Stimulated activated CD4-positive, alpha-beta T cell treated with anti-CD3 and anti-CD28 coated beads, Interleukin-1b, Interleukin-23, amount 100 ng/mL, for 24 hours (primary cell): Measurements from ENCODE around the gene MED20.

ENCODE experiments used
- DNase-seq, 4 experiments: peaks; one replicate each; pipeline ENCODE4 v3.0.0-alpha.2; 2020; ENCODE audit warnings: low read depth in 4 of 4, low spot score in 1 of 4

Gene MED20

DNA sequence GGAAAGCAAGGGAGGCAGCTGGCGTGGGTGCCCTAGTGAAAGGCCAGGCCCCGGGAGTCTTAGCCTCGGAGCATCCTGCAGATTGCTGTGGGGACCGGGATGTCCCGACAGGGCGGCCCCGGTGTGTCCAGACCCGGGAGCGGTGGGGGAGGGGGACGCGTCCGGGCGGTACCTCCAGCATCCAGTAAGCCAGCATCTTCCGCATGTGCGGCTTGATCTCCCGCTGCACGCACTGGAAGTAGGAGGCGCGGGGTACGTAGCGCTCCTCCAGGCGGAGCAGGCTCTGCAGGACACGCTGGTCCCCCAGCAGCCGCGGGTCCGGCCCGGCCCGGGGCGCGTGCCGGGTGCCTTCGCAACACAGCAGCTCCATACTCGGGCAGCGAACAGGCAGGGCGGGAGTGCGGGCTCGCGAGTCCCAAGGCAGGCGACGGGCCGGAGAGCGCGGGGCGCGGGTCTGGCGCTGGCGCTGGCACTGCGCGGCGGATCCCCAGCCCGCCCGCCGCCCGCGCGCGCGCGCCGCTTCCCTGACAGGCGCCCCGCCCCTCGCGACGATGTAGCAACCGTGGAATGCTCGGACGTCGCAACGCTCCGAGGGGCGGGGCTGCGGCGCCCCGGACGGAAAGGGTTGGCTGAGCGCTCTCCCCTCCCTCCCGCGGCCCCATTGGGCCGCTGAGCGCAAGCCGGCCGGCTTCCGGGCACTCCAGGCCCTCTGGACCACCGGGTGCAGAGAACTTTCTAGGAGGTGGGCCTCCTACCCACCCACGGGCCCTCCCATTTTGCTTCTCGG, 20.5 kb upstream of the MED20 start, which contains the start of gene CCND3:
TSS of gene CCND3 (minus strand) at position 529 of the 787 bp plus-strand sequence. CDS start at position 370, 159 bp downstream.
- peak; percentile 76 to 94 (median 82) for DNase-seq

DNA sequence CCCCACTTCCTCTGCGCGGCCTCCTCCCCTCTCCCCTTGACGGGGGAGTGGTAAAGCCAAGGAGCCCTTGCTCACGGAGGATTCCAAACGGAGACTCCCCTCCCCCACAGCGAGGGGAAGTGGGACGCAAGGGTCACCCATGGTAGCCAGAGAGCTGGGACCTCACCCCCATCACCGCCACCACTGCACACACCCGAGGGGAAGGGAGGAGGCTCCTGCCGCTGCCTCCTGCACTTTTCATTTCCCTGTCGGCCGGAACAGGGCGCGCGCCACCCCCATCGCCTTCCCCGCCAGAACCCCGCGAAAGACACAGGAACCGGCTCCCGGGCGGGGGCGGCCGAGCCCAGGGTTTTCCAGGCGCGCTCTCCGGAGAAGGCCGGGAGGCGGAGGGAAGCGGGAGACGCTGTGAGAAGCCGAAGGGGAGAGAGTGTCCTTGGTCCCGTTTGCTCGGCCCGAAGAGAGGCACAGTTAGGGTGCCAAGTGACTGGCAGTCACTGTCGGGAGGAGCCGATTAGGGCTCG, 19.9 kb upstream of the MED20 start:
- peak in 1 of 4 experiments; percentile 56 for DNase-seq

DNA sequence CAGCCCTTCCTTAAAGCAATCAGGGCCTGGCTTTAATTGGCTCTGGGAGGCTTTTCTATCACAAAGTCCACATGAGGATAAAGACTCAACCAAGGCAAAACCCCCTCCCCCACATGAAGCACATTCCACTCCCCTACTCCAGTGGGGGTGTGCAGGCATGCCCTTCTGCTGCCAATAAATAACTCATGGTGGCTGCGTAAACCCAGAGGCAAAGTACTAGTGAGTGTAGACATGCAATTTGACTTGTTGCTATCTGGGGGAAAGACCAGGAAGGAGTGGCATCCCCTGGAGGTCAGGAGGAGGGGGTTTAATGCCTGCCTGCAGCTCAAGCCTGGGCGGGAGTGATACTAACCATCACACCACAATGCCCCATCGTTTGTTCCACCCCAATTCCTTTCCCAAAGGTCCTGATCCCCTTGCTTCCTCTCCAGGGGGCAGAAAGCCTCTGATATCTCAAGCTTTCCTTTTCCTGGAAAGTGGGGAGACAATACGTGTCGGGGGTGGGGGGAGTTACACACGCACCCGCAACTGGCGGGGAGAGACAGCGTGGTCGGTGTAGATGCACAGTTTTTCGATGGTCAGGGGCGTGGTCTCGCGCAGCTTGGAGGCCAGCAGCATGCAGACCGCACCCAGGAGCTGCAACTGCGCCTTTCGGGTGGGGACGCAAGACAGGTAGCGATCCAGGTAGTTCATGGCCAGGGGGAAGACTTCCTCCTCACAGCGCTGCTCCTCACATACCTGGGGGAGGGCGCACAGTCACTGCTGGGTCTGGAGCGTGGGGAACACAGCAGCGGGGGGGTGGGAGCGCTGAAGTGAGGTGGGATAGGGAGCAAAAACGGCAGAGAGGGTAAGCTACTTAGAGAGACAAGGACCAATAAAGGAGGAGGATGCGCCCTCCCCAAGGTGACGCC, 19.2 kb upstream of the MED20 start:
- peak in 1 of 4 experiments; percentile 49 for DNase-seq

DNA sequence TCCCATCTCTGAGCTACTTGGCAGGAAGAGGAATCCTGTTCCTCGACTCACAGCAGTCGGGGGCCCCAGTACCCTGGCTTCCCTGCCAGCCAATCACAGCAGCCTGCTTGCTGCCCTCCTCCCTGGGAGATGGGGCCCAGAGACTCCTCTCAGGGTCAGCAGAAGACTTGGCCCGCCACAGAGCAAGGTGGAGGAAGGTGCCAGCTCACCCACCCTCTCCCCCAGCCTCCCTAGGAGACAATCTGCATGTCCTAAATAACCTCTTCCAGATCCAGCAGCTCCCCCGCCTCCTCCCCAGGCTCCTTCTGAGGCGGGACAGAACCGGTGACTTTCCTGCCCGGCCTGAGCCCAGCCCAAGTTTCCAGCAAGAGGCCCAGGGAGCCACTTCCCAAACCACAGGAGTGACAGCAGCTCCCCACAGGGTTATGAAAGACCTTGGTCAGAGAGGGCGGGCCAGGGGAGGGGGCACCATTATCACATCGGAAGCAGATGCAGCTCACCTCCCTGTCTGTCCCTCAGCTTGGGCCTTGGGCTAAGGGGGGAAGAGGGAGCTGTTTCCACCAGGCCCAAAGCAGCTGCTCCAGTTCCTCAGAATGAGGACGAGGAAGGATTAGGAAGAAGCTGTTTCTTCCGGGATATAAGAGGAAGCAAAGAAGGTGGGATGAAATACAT, 18.4 kb upstream of the MED20 start:
- peak in 1 of 4 experiments; percentile 47 for DNase-seq

DNA sequence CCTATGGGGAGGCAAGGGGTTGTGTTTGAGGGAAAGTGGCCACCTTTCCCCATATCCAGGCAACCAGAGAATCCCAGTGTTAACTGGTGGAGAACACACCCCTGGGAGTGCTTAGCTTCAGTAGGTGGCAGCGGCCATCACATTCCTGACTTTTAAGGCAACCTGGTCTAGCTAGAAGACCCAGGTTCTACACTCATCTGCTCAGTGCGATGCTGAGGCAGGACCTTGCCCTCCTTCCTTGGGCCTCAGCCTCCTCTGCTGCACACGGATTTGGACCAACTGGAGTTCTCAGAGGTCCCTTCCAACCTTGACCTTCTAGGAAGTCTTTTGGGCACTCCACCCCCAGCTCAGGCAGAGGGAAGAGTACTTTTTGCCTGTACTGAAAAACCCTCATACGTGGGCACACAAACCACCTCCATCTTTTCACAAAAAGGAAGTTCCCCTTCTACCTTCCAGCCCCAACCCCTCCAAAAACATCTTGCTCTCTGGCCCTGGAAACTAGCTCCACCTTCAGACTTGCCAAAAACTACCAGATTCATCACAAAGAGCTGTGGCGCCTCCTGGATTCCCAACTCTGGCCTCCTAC, 17.7 kb upstream of the MED20 start:
- no peak for DNase-seq

DNA sequence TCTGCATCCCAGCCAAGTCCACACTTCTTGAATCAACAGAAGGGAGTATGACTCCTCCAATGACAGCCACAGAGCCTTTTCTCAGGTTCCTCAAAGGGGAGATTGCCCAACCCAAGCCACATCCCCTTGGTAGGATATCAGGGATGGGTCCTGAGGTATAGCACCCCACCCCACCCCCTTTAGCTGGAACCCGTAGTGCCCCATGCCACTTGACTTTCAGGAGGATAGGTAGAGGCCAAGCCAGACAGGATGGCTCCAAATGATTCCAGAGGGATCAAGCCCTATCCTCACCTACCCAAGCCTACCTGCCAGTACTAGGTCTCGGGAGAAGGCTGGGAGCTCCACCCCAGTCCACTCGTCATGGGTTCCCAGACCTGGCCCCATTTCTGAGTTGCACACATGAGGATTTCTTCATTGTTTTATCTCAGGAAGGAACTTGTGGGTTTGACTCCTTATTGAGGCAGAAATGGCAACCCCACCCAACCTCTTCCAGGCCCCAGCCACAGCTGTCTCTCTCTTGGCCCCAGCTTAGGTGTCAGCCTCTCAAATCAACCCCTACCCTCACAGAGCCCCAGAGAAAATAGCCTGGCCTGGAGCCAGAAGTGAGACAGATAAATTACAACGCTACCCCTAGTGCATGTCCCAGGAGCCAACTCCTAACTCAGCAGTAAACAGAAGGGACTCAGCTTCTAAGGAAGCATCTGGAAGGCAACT, 17.1 kb upstream of the MED20 start:
- DNase-seq: no peak

DNA sequence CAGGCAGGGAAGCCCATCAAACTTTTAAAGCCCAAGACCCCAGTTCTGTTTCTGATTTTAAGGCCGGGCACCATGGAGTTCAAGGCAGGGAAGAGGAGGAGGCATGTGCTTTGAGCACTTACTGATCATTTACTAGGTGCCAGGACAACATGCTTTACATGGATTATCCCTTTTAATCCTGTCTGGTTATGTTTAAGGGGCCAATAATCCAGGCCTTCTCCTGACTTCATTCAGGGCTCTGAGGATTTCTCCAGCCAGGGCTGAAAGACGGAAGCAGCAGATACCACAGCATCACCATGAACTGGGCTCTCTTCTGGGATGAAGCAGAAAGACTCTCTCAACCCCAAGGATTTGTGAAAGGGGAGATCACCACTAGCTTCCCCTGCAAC, 16.5 kb upstream of the MED20 start:
- no peak for DNase-seq

DNA sequence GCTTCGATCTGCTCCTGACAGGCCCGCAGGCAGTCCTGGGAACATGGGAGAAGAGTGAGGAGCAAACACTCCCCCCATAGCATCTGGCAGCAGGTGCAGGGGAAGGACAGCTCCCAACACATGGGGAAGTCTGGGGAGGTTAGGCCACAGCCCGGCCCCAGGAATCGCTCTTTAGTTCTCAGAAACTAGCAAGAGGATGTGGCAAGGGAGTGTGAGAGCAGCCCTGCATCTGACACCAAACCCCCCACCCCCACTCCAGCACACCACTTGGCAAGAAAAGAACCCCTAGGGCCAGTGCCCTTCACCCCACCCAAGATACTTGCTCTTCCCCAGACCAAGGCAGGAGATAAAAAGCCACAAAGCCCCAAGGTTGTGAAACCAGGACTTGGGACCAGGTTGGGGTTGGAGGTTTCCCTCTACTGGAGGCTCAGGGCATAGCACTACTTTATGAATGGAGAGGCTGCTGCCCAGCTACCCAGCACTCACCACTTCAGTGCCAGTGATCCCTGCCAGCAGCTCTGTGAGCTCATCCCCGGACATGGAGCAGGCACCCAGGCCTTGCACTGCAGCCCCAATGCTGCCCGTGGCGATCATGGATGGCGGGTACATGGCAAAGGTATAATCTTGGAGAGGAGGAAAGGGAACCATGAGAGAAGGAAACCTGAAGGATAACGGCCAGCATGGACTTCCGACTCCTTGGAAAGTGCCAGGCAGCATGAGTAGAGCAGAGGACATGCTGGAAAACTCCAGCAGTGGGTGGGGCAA, 15.3 kb upstream of the MED20 start:
- peak in 1 of 4 experiments; percentile 65 for DNase-seq

DNA sequence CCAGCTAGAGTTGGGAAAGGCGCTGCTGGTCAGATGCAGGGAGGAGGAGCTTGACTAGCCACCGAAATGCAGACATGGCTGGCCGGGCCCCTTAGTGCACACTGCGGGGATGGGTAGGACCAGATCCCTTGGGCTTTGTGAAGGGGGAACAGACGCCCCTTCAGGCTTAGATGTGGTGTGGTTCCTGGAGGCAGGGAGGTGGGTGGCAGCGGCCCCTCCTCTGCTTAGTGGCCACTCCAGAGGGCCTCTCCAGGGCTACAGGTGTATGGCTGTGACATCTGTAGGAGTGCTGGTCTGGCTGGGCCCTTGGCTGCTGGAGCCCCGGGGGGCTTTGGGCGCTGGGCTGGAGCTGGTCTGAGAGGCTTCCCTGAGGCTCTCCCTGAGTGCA, 14.7 kb upstream of the MED20 start:
- no peak for DNase-seq

DNA sequence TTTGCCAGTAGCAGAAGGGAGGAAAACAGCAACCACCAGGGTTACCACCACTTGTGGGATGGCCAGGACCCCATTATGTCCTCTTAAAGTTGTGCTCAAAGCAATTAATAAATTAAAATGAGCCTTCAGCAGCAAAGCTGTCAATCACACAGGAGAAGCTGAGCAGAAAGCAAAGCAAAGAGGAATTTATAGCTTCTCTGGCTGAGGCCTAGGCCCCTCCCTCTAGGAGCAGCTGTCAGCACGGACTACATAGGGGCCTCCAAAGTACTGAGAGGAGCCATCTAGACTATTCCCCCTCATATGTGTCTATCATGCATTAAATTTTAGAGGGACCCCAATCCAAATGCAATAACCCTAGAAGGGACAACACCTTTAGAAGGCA, 14.2 kb upstream of the MED20 start:
- no peak for DNase-seq

DNA sequence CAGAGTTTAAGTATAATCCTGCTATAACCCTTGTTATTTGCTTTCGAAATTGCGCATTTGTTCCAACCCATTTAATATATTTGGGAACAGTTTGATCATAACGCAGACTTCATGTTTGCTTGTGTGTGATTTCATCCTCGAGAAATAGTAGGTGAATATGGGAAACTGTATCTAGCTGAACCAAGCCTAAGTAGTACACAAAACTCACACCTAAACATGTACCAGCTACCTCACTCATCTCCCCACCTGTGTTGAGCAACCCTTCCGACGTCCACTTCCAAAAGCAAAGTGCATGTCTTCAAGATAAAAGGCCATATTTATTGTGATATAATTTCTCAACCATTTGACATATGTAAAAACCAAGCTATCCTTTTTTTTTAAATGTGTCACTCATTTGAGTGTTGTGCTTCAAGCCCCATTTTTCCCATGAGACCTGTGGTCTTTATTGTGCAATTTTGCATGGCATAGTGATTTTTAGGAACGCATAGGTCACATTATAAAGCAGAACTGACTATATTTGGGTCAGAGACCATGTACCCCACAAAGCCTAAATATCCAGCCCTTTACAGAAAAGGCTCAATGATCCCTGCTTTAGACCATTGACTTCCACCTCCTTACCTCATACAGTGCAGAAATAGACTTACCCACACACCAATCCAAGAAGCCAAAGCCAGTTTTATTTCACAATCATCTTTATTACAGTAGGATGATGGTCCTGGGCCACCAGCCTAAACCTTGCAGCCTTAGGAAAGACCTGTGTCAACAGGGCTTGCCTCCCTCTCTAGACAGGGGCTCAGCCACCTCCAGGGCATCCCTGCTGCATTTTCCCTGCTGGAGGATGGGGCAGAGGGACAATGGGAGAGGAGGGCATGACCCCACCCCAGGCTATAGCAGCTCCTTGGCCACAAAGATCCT, 13.6 kb upstream of the MED20 start:
- no peak for DNase-seq

DNA sequence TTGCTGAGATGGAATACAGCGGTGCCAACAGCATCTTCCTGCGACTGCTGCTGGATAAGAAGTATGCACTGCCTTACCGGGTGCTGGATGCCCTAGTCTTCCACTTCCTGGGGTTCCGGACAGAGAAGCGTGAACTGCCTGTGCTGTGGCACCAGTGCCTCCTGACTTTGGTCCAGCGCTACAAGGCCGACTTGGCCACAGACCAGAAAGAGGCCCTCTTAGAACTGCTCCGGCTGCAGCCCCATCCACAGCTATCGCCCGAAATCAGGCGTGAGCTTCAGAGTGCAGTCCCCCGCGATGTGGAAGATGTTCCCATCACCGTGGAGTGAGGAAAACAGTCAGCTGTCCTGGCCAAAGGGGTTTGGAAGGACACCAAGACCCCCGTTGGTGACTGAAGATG, 11.4 kb upstream of the MED20 start:
- no peak for DNase-seq

DNA sequence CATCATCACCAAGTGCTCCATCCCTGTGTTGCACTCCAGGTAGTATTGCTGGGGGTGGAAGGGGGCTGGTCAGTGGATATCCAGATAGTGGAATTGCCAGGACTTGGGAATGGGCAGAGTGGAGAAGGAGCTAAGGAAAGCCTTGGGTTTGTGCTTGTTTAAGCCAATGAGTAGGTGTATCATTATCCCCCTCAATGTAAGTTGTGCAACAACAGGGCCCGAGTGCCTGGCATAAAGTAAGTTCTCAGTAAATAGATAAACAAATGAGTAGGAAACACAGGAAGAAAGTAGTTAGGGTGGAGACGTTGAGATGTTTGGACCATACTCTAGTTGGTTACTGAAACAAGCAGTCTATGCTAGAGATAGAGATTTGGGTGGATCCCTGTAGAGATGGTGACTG, 10.9 kb upstream of the MED20 start:
- no peak for DNase-seq

DNA sequence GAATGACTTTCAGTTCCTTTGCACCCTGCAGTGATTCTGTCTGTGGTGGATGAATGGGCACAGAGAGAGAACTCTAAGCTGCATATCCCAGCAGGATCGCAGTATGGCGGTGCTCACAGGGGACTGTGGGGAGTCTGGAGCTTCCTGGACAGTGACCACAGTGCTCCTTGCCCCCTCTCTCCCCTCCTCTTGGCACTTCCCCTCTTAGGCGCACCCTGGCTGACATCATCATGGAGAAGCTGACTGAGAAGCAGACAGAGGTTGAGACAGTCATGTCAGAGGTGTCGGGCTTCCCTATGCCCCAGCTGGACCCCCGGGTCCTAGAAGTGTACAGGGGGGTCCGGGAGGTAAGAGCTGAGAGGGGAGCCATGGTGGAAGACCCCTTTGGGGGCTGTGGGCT, 9.0 kb upstream of the MED20 start:
- no peak for DNase-seq

DNA sequence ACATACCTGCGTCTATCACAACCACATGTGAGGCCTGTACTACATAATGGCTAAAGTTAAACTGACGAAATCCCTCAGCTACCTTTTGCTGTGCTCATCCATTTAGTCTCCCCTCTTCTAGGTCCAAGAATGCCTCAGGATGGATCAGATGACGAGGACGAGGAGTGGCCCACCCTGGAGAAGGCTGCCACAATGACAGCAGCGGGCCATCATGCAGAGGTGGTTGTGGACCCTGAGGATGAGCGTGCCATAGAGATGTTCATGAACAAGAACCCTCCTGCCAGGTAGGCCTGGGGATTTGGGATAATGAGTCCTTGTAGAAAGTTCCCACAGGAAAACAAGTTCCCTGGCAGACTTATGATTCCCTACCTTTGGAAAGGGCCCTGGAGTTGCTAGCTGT, 6.3 kb upstream of the MED20 start:
- DNase-seq: no peak

DNA sequence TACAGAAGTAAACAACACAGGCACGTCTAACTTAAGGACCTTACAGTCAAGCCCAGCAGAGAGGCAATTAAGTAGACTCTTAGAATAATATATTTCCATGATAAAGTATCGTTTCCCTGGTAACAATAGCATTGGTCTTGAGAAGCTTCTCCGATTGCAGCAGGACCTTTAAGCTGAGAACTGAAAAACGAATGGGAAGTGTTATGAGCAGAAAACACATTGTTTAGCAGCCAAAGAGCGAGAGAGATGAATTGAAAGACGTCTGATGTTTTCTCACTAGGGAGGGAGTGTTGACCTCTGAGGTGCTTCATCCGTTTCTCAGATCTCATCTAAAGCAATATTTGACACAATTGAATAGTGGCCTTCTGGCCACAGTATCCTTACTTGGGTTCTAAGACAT, 1.2 kb upstream of the MED20 start:
- DNase-seq: no peak

DNA sequence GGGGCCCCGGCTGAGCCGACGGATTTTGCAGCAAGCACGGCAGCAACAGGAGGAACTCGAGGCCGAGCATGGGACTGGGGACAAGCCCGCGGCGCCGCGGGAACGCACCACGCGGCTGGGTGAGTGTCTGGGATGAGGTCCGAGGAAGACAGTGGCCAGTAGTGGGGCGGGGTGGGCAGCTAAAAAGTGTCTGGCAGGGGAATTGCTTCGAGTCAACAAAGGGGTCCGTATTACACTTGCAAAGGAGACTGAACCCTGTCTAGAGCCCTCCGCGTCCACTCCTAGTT, 716 bp upstream of the MED20 start:
- DNase-seq: no peak

DNA sequence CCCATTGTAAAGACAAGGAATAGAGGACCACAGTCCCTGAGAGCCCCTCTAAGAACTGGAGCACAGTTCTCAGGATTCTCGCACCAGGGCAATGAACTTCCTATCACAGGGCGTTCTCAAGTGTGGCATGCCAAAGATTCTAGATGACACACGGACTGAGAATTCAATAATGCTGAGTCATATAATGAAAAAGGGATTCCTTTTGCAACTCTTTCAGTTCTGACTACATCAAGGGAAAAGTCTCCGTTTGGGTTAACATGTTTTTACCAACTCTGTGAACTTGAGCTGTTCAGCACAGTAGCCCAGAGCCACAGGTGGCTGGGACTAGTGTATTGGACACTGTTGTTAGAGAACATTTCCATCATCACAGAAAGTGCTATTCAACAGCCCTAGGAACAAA, 3.4 kb downstream of the MED20 start:
- DNase-seq: no peak
